Lower lobe of right lung (tissue), 2 donors: ENCODE data around the gene GOT1. TPM values are rescaled to one million over a fixed set of nuclear protein-coding genes. Genes with fewer than 3 reads are reported as not detected.

ENCODE experiments used
- ATAC-seq, 2 donors: fragments of 200-7000 bp; cut with Tn5 transposase; one replicate each; pipeline ENCODE4 v1.9.1; 2020 to 2022; ENCODE audit warnings: mild to moderate bottlenecking in 2 of 2, moderate library complexity in 2 of 2
- DNase-seq: peaks from one replicate; pipeline ENCODE4 v3.0.0-alpha.2; 2020
- H3K27ac ChIP-seq: fragments of 200-600 bp; one replicate; pipeline ENCODE4 v1.8.0; 2022
- H3K27me3 ChIP-seq: fragments of 200-600 bp; one replicate; pipeline ENCODE4 v1.8.0; 2022; ENCODE audit warnings: low read depth
- H3K36me3 ChIP-seq: fragments of 200-600 bp; one replicate; pipeline ENCODE4 v1.8.0; 2022; ENCODE audit warnings: mild to moderate bottlenecking
- H3K4me1 ChIP-seq: fragments of 200-600 bp; one replicate; pipeline ENCODE4 v1.8.0; 2022
- H3K4me3 ChIP-seq: fragments of 200-600 bp; one replicate; pipeline ENCODE4 v1.8.0; 2022; ENCODE audit warnings: mild to moderate bottlenecking
- H3K9me3 ChIP-seq: fragments of 200-600 bp; one replicate; pipeline ENCODE4 v1.8.0; 2022
- intact Hi-C: fragments of 100-400 bp; cut with DNase I; formaldehyde crosslinking; loops from one replicate; pipeline ENCODE4 v1.11.0; 2022
- total RNA-seq: library from RNA; stranded (reverse); fragmentation: NEBNext Ultra II Directional; extraction: Animal tissue kit (Norgen Biotek cat#: 25700); gene quantifications from one replicate; pipeline ENCODE4 v1.2.1, GENCODE V29; 2021
- TF ChIP-seq, protein P1 (sequence below): fragments of 200-600 bp; IDR thresholded peaks from one replicate; pipeline ENCODE4 v1.8.0; 2022; ENCODE audit warnings: antibody characterized with exemption, mild to moderate bottlenecking
- donor health status: DM: no; HTN: yes; CAD: no; lungs with severe emphysema.

The GOT1 gene
- total RNA-seq, 1 donor from 2014 or later, result 16.9 TPM

- no peak for DNase-seq
- peaks cover 52% of the 10 kb centered on the region for H3K36me3 ChIP-seq
- no peak overlapping the region for H3K4me3 ChIP-seq
- H3K9me3 ChIP-seq, result no peaks in the 10 kb centered on the region
- intact Hi-C loops, result no loop called here
- no peaks in the 10 kb centered on the region for H3K27me3 ChIP-seq
- TF ChIP-seq, protein P1, sequence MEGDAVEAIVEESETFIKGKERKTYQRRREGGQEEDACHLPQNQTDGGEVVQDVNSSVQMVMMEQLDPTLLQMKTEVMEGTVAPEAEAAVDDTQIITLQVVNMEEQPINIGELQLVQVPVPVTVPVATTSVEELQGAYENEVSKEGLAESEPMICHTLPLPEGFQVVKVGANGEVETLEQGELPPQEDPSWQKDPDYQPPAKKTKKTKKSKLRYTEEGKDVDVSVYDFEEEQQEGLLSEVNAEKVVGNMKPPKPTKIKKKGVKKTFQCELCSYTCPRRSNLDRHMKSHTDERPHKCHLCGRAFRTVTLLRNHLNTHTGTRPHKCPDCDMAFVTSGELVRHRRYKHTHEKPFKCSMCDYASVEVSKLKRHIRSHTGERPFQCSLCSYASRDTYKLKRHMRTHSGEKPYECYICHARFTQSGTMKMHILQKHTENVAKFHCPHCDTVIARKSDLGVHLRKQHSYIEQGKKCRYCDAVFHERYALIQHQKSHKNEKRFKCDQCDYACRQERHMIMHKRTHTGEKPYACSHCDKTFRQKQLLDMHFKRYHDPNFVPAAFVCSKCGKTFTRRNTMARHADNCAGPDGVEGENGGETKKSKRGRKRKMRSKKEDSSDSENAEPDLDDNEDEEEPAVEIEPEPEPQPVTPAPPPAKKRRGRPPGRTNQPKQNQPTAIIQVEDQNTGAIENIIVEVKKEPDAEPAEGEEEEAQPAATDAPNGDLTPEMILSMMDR, result no peak
- H3K27ac ChIP-seq, result no peak overlapping the region
- H3K4me1 ChIP-seq, result peaks cover 14% of the 10 kb centered on the region
- ATAC-seq, result no peak
Measured at GRCh38 chr10:99396471-99396870, 34.0 kb downstream of the GOT1 start.

DNA sequence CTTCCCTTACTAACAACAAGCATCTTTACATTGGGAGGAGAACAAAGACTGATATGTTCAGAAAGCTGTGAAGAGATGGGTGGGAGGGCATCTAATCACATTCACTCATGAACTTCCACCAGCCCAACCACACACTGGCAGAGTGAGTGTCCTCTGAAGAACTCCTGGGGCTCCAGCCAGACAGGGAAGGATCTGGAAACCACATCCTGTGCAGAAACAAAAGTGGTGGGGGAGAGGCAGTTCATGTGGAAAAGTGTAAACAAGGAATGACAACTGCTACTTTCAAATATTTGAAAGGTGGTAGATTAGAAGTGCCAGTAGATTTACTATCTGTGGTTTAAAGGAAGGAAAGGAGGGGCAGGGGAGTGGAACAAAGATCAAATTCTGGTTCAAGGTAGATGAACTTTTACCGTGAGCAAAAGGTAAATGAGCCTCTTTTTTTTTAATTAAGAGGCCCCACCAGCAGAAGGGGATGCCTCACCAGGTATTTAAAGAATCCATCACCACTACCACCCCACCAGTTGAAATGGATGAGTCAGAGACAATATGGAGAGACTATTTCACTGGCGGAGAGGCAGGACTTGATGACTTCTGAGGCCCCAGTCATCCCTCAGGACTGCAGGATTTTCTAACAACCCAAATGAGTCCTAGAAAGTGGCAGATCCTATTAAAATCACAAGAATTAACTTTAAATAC is 34.5 kb downstream of the GOT1 start:
- ATAC-seq (no peak), DNase-seq (no peak)
- Histone ChIP-seq H3K9me3 (no peaks in the 10 kb centered on the region), H3K27ac (no peak overlapping the region), H3K4me1 (peaks cover 14% of the 10 kb centered on the region), H3K4me3 (no peak overlapping the region), H3K36me3 (peaks cover 46% of the 10 kb centered on the region), H3K27me3 (no peaks in the 10 kb centered on the region)
- intact Hi-C loops, result no loop called here
- TF ChIP-seq, protein P1, result no peak

DNA sequence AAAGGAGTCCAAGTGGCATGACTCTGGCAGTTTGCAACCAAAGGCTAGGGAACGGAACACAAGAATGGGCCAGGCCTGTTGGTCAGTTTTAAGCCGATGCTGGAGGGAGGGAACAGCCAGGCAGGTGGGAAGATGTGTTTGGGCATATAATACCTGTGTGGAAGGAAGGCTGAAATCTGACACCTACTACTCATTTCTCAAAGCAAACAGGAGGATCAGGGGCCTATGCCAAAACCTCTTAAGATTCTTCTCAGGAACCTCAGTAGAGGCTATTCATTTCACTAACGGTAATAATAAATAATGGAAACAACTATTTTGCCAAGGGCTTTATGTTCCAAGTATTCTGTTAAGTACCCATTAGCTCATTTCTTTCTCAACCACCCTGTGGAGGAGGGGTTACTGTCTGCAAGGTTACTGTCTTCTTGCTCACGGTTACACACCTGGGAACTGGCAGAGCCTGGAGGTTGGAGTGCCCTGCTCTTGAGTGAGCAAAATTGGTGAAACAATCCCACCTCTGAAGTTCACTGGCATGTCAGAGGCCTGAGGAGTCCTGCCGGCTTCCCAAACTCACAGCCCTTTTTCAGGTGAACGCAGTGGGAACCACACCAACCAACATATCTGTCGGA is 35.5 kb downstream of the GOT1 start:
- Histone ChIP-seq H3K36me3 (peaks cover 36% of the 10 kb centered on the region), H3K4me3 (no peak overlapping the region), H3K27ac (no peak overlapping the region), H3K9me3 (no peaks in the 10 kb centered on the region), H3K4me1 (peaks cover 14% of the 10 kb centered on the region), H3K27me3 (no peaks in the 10 kb centered on the region)
- TF ChIP-seq, protein P1, result no peak
- DNase-seq (no peak), ATAC-seq (peak; percentile 77 to 79)
- intact Hi-C loops, result no loop called here

DNA sequence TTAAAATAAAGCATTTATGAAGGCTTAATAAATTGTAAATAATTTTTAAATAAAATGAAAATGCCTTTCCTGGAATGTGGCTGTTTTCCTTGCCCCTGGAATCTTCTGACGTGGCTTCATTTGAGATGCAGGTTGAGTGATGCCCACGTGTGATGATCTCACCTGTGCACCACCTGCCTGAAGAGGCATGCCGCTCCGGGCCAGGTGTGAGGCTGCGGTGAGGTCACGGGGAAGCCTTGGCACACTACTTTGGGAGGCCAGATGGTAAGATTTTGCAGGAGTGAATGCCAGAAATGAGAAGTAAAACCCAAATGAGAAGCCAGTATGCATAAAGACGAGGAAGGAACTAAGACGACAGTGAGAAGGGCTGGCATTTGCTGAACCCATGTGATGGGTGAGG is 36.2 kb downstream of the GOT1 start:
- Histone ChIP-seq H3K4me1 (peaks cover 14% of the 10 kb centered on the region), H3K4me3 (no peak overlapping the region), H3K27ac (no peak overlapping the region), H3K9me3 (no peaks in the 10 kb centered on the region), H3K27me3 (no peaks in the 10 kb centered on the region), H3K36me3 (peaks cover 30% of the 10 kb centered on the region)
- DNase-seq (no peak), ATAC-seq (peak; percentile 47 to 53)
- TF ChIP-seq, protein P1, result no peak
- intact Hi-C loops, result no loop called here

- intact Hi-C loops, result no loop called here
- DNase-seq, result no peak
- no peaks in the 10 kb centered on the region for H3K9me3 ChIP-seq
- H3K36me3 ChIP-seq, result peaks cover 24% of the 10 kb centered on the region
- no peak overlapping the region for H3K4me3 ChIP-seq
- H3K27me3 ChIP-seq, result no peaks in the 10 kb centered on the region
- H3K4me1 ChIP-seq, result peaks cover 14% of the 10 kb centered on the region
- TF ChIP-seq, protein P1, result no peak
- no peak for ATAC-seq
- no peak overlapping the region for H3K27ac ChIP-seq
Measured at GRCh38 chr10:99393683-99394082, 36.7 kb downstream of the GOT1 start.
